GM12878 (cell line): Measurements from ENCODE around the gene ISM1. TPM values are rescaled to one million over a fixed set of nuclear protein-coding genes. Genes with fewer than 3 reads are reported as not detected.

Source experiments
- ATAC-seq: fragments of 200-7000 bp; cut with Tn5 transposase; 3 replicates; pipeline ENCODE4 v1.9.1; 2020; ENCODE audit warnings: mild to moderate bottlenecking, moderate library complexity
- BruUV-seq: library from RNA; stranded (reverse); fragments of 400-500 nt; replicated peaks from 2 replicates; lab custom pipeline; 2021; lab: Mats Ljungman, UMichigan
- CTCF ChIA-PET: fragments of 300-600 bp; sonication (Branson Sonifier 250); formaldehyde crosslinking; extraction: SDS; loops from one replicate; lab custom pipeline; 2021; ENCODE audit warnings: inconsistent platforms; lab: Yijun Ruan, JAX
- POLR2A ChIA-PET: fragments of 350-600 bp; formaldehyde crosslinking; extraction: SDS; loops from one replicate; lab custom pipeline; 2021; ENCODE audit warnings: inconsistent platforms; lab: Charles Lee
- RAD21 ChIA-PET: fragments of 300-600 bp; sonication (Branson Sonifier 250); formaldehyde crosslinking; loops from one replicate; lab custom pipeline; 2023; ENCODE audit warnings: antibody characterized with exemption; ENCODE audit not compliant: unreplicated experiment; lab: Charles Lee
- SMC1A ChIA-PET: fragments of 300-600 bp; sonication (Branson Sonifier 250); formaldehyde crosslinking; loops from one replicate; lab custom pipeline; 2023; ENCODE audit not compliant: unreplicated experiment, uncharacterized antibody; lab: Charles Lee
- DNase-seq: peaks from one replicate; pipeline ENCODE4 v3.0.0-alpha.2; 2011; ENCODE audit warnings: low read depth, low spot score
- FAIRE-seq: peaks from 3 replicates; lab custom pipeline; 2011; peaks lifted over from hg19 to GRCh38; lab: Jason Lieb, UNC
- H2AFZ ChIP-seq: 2 replicates; pipeline ENCODE4 v1.6.0; 2011; ENCODE audit warnings: low read depth, low read length, control low read depth; ENCODE audit not compliant: control insufficient read depth
- H3K27ac ChIP-seq: 2 replicates; pipeline ENCODE4 v1.5.1; 2011; ENCODE audit warnings: control low read depth; ENCODE audit not compliant: control insufficient read depth, insufficient read depth
- H3K27me3 ChIP-seq, 2 experiments: replicated peaks in 1 of 2; 2 replicates each; pipeline versions ENCODE4 v1.6.0 to v1.6.1; 2011; ENCODE audit warnings: low read length in 1 of 2; ENCODE audit not compliant: control insufficient read depth in 2 of 2, insufficient read depth in 2 of 2
- H3K36me3 ChIP-seq, 2 experiments: 2 replicates each; pipeline ENCODE4 v1.5.1; 2011; ENCODE audit warnings: low read length in 1 of 2; ENCODE audit not compliant: control insufficient read depth in 2 of 2, insufficient read depth in 2 of 2
- H3K4me1 ChIP-seq: 2 replicates; pipeline ENCODE4 v1.6.1; 2011; ENCODE audit warnings: mild to moderate bottlenecking, low read length, moderate library complexity, mixed read lengths; ENCODE audit not compliant: control insufficient read depth, insufficient read depth
- H3K4me2 ChIP-seq: 2 replicates; pipeline ENCODE4 v1.6.0; 2011; ENCODE audit warnings: control low read depth; ENCODE audit not compliant: control insufficient read depth, insufficient read depth
- H3K4me3 ChIP-seq: fragments of 200-600 bp; sonication (generic); 2 replicates; pipeline ENCODE4 v1.5.1; 2016
- H3K79me2 ChIP-seq: 2 replicates; pipeline ENCODE4 v1.6.0; 2011; ENCODE audit warnings: low read length; ENCODE audit not compliant: control insufficient read depth, insufficient read depth
- H3K9ac ChIP-seq: 2 replicates; pipeline ENCODE4 v1.8.0; 2011; ENCODE audit warnings: low read length, control low read depth, mixed read lengths; ENCODE audit not compliant: control insufficient read depth, insufficient read depth
- H3K9me3 ChIP-seq: replicated peaks from 3 replicates; pipeline ENCODE4 v1.5.1; 2011; ENCODE audit warnings: mild to moderate bottlenecking, low read length; ENCODE audit not compliant: control insufficient read depth, insufficient read depth
- H4K20me1 ChIP-seq: 2 replicates; pipeline ENCODE4 v1.6.0; 2011; ENCODE audit not compliant: control insufficient read depth, insufficient read depth
- E2F4 ChIP-seq: IDR thresholded peaks from 2 replicates; pipeline ENCODE4 v1.6.1; 2012; ENCODE audit warnings: low read depth, low read length, improper control_type of control experiment
- E4F1 ChIP-seq: fragments of 450-650 bp; IDR thresholded peaks from 2 replicates; pipeline ENCODE4 v1.6.1; 2018; ENCODE audit warnings: borderline replicate concordance, mild to moderate bottlenecking; ENCODE audit not compliant: partially characterized antibody
- ETV6 ChIP-seq, 2 experiments: fragments of 450-650 bp in 1 of 2; IDR thresholded peaks in 1 of 2; conservative IDR thresholded peaks in 1 of 2; 2 replicates each; pipeline ENCODE4 v1.6.1; 2014; ENCODE audit warnings: antibody characterized with exemption in 1 of 2, borderline replicate concordance in 1 of 2, low read depth in 1 of 2, mild to moderate bottlenecking in 1 of 2, moderate library complexity in 1 of 2
- FOS ChIP-seq: IDR thresholded peaks from 3 replicates; pipeline ENCODE4 v1.6.1; 2011; ENCODE audit warnings: borderline replicate concordance; ENCODE audit not compliant: insufficient read length; ENCODE audit errors: extremely low read depth
- HDAC6 ChIP-seq: fragments of 200-600 bp; sonication (generic); IDR thresholded peaks from one replicate; pipeline ENCODE4 v1.8.0; 2017; ENCODE audit warnings: antibody characterized with exemption; ENCODE audit not compliant: unreplicated experiment
- IRF3 ChIP-seq: fragments of 450-650 bp; IDR thresholded peaks from 2 replicates; pipeline ENCODE4 v1.6.1; 2014; ENCODE audit warnings: mild to moderate bottlenecking
- MYC ChIP-seq: IDR thresholded peaks from 2 replicates; pipeline ENCODE4 v1.6.1; 2011; ENCODE audit warnings: mild to moderate bottlenecking, low read length, moderate library complexity, inconsistent platforms; ENCODE audit not compliant: insufficient read depth, insufficient replicate concordance, insufficient read length, severe bottlenecking
- NFXL1 ChIP-seq: fragments of 450-650 bp; IDR thresholded peaks from 2 replicates; pipeline ENCODE4 v1.6.1; 2017; ENCODE audit warnings: antibody characterized with exemption, mild to moderate bottlenecking, borderline replicate concordance
- NFYB ChIP-seq: IDR thresholded peaks from 2 replicates; pipeline ENCODE4 v1.6.1; 2011; ENCODE audit warnings: low read depth, mild to moderate bottlenecking, low read length, improper control_type of control experiment, moderate library complexity; ENCODE audit not compliant: insufficient read depth
- RFX5 ChIP-seq: IDR thresholded peaks from 2 replicates; pipeline ENCODE4 v1.6.1; 2011; ENCODE audit warnings: low read depth, low read length, improper control_type of control experiment
- TARDBP ChIP-seq: IDR thresholded peaks from 2 replicates; pipeline ENCODE4 v1.6.1; 2016; ENCODE audit warnings: borderline replicate concordance
- USF2 ChIP-seq: IDR thresholded peaks from 2 replicates; pipeline ENCODE4 v1.6.1; 2011; ENCODE audit warnings: low read depth, low read length, improper control_type of control experiment, borderline replicate concordance
- WGBS: methylation state at CpG from one replicate; pipeline ENCODE4 v1.1.6; 2016; ENCODE audit warnings: low lambda C conversion rate; ENCODE audit not compliant: insufficient replicate concordance, insufficient coverage; ENCODE audit errors: missing lambda C conversion rate; 5-methylcytosine and 5-hydroxymethylcytosine counted together
- in situ Hi-C: fragments of 300-500 bp; cut with MboI; formaldehyde crosslinking; loops from 9 replicates; pipeline ENCODE4 v1.14.3; 2018; ENCODE audit warnings: mixed read lengths
- intact Hi-C: fragments of 100-400 bp; cut with micrococcal nuclease; formaldehyde crosslinking; loops from one replicate; pipeline ENCODE4 v1.14.2; 2022; ENCODE audit not compliant: unreplicated experiment
- polyA plus RNA-seq, 11 experiments: library from polyadenylated mRNA; depleted of rRNA in 4 of 11; unstranded in 6 of 11; stranded (reverse) in 5 of 11; fragments of >200 nt; fragmentation: Nextera tagmentation in 4 of 11; fragmentation: Illumina TruSeq in 1 of 11; extraction: Ambion mirVana in 4 of 11; extraction: Trizol in 1 of 11; gene quantifications; 1 replicate in 1 of 11; 2 replicates in 10 of 11; pipeline versions ENCODE4 v1.2.1 to v1.2.3, GENCODE V29; 2011 to 2016; ENCODE audit warnings: inconsistent platforms in 2 of 11, missing spikeins in 2 of 11, low read depth in 1 of 11
- total RNA-seq, 4 experiments: library from RNA; depleted of rRNA in 3 of 4; stranded (reverse); fragments of >200 nt in 3 of 4; fragmentation: Illumina TruSeq in 1 of 4; extraction: Trizol in 1 of 4; gene quantifications; 2 replicates each; pipeline versions ENCODE4 v1.2.1 to v1.2.3, GENCODE V29; 2013 to 2021

The ISM1 gene
- total and polyA plus RNA-seq, 10 of the 15 experiments (the other 5 are each of a cell fraction or from before 2014, with no cell fraction given): 0.01 to 0.03 TPM; not detected in 8

GRCh38 chr20:13243826-13244376 is 22.8 kb downstream of the ISM1 start (continued):
- TF ChIP-seq USF2: no peak

- no peak overlapping the region for H3K4me3 ChIP-seq
- CTCF ChIA-PET: no interaction called here
- no peak overlapping the region for H3K4me2 ChIP-seq
- no TSS peak for BruUV-seq
- H3K79me2 ChIP-seq: no peaks in the 10 kb centered on the region
- H3K9me3 ChIP-seq: no peaks in the 10 kb centered on the region
- H3K4me1 ChIP-seq: peaks cover 10% of the 10 kb centered on the region
- in situ Hi-C loops (no loop called here), intact Hi-C loops (no loop called here)
- H3K36me3 ChIP-seq: no peaks in the 10 kb centered on the region
- no peak overlapping the region for H3K9ac ChIP-seq
- no peaks in the 10 kb centered on the region for H3K27me3 ChIP-seq
- H4K20me1 ChIP-seq: no peaks in the 10 kb centered on the region
- RAD21 ChIA-PET: no interaction called here
- DNase-seq (no peak), FAIRE-seq (no peak), ATAC-seq (no peak)
- no peak overlapping the region for H3K27ac ChIP-seq
- POLR2A ChIA-PET: no interaction called here
- 0% methylated on average over 2 of the region's 2 CpGs for WGBS
- SMC1A ChIA-PET: interaction anchor here (0.7 to 1.2 kb wide), 3 partner anchors 15 to 528 kb away, joined by 3 to 4 read pairs (median 3); no protein-coding TSS in a partner anchor
- H2AFZ ChIP-seq: no peak overlapping the region
- TF ChIP-seq HDAC6 (no peak), ETV6 (conservative IDR thresholded peaks at IDR 0.05 in 1 of 2, IDR thresholded peaks at IDR 0.05 in 1 of 2; ENCODE audit: borderline replicate concordance in 1 of 2, low read depth in 1 of 2) (no peak), RFX5 (no peak), FOS (no peak), NFXL1 (no peak), E2F4 (no peak), MYC (no peak), E4F1 (no peak), IRF3 (no peak), TARDBP (no peak), NFYB (no peak)
These were observed 24.2 kb downstream of the ISM1 start for GRCh38 chr20:13245250-13245723.
